AG08395 (cell line): ENCODE data around the gene CDC42EP3.
A peak's percentile ranks its signal among the peaks of the same experiment; 100 is the strongest.

Experiments used
- DNase-seq: peaks from one replicate; pipeline ENCODE4 v3.0.0; 2012; ENCODE audit warnings: mixed read lengths, low spot score

Gene CDC42EP3

GRCh38 chr2:37683921-37684780, 12.7 kb upstream of the CDC42EP3 start:
- no peak for DNase-seq

- DNase-seq: no peak
These were observed 11.8 kb upstream of the CDC42EP3 start for GRCh38 chr2:37683241-37683640.

GRCh38 chr2:37682473-37682872, 11.0 kb upstream of the CDC42EP3 start:
- DNase-seq: no peak

GRCh38 chr2:37681587-37681986, 10.1 kb upstream of the CDC42EP3 start:
- DNase-seq: no peak

GRCh38 chr2:37679072-37679695, 7.7 kb upstream of the CDC42EP3 start:
- no peak for DNase-seq

- DNase-seq: no peak
These were observed 4.8 kb upstream of the CDC42EP3 start for GRCh38 chr2:37676274-37676673.

- DNase-seq: no peak
These were observed 3.5 kb upstream of the CDC42EP3 start for GRCh38 chr2:37674946-37675345.

- no peak for DNase-seq
These were observed 1.4 kb upstream of the CDC42EP3 start for GRCh38 chr2:37672870-37673184.

GRCh38 chr2:37672104-37672869, 845 bp upstream of the CDC42EP3 start:
- DNase-seq: peak; percentile 72

GRCh38 chr2:37671816-37672103, 318 bp upstream of the CDC42EP3 start:
- no peak for DNase-seq

GRCh38 chr2:37670378-37671008, 949 bp downstream of the CDC42EP3 start:
- no peak for DNase-seq

GRCh38 chr2:37669446-37669845, 2.0 kb downstream of the CDC42EP3 start:
- DNase-seq: no peak

- DNase-seq: no peak
These were observed 3.7 kb downstream of the CDC42EP3 start for GRCh38 chr2:37667704-37668103.

- DNase-seq: no peak
These were observed 4.7 kb downstream of the CDC42EP3 start for GRCh38 chr2:37666772-37667171.

- no peak for DNase-seq
These were observed 5.7 kb downstream of the CDC42EP3 start for GRCh38 chr2:37665604-37666362.

- DNase-seq: no peak
These were observed 6.4 kb downstream of the CDC42EP3 start for GRCh38 chr2:37665043-37665442.

GRCh38 chr2:37664231-37664643, 7.2 kb downstream of the CDC42EP3 start:
- no peak for DNase-seq

- DNase-seq: no peak
These were observed 8.1 kb downstream of the CDC42EP3 start for GRCh38 chr2:37663390-37663789.

- no peak for DNase-seq
These were observed 11.7 kb downstream of the CDC42EP3 start for GRCh38 chr2:37659723-37660122.

- no peak for DNase-seq
These were observed 12.8 kb downstream of the CDC42EP3 start for GRCh38 chr2:37658682-37659081.

GRCh38 chr2:37657471-37657870, 14.0 kb downstream of the CDC42EP3 start:
- no peak for DNase-seq
